GM12891 (cell line): ENCODE results near the gene TRAPPC12.
"Not testable (repeated sequence)": the region's sequence is repeated elsewhere in the genome, so short reads cannot be mapped to it uniquely, and the experiment has no call there.

ENCODE experiments used
- DNase-seq: peaks from one replicate; pipeline ENCODE4 v3.0.0; 2011; ENCODE audit warnings: low spot score; ENCODE audit not compliant: insufficient read length
- FAIRE-seq: peaks from 2 replicates; lab custom pipeline; 2011; peaks lifted over from hg19 to GRCh38; lab: Jason Lieb, UNC
- PAX5 ChIP-seq: IDR thresholded peaks from 2 replicates; pipeline ENCODE4 v1.6.1; 2011; ENCODE audit warnings: low read length, moderate library complexity, mild to moderate bottlenecking; ENCODE audit not compliant: insufficient read depth, severe bottlenecking
- POLR2A ChIP-seq: IDR thresholded peaks from 2 replicates; pipeline ENCODE4 v1.6.1; 2011; ENCODE audit warnings: low read depth, low read length, control low read depth
- POLR2AphosphoS5 ChIP-seq: IDR thresholded peaks from 2 replicates; pipeline ENCODE4 v1.6.1; 2011; ENCODE audit warnings: low read depth, low read length, control low read depth
- POU2F2 ChIP-seq: IDR thresholded peaks from 2 replicates; pipeline ENCODE4 v1.6.1; 2011; ENCODE audit warnings: low read depth, mild to moderate bottlenecking, control low read depth, low read length, moderate library complexity
- SPI1 ChIP-seq: IDR thresholded peaks from 2 replicates; pipeline ENCODE4 v1.6.1; 2011; ENCODE audit warnings: low read depth, low read length, control low read depth
- TAF1 ChIP-seq: IDR thresholded peaks from 2 replicates; pipeline ENCODE4 v1.6.1; 2011; ENCODE audit warnings: low read depth, low read length, control low read depth

Gene TRAPPC12

GRCh38 chr2:3450385-3451010 is 71.0 kb downstream of the TRAPPC12 start:
- TF ChIP-seq SPI1 (no peak), POLR2AphosphoS5 (no peak), PAX5 (no peak), POU2F2 (no peak)
- FAIRE-seq, result no peak
- no peak for DNase-seq

DNA sequence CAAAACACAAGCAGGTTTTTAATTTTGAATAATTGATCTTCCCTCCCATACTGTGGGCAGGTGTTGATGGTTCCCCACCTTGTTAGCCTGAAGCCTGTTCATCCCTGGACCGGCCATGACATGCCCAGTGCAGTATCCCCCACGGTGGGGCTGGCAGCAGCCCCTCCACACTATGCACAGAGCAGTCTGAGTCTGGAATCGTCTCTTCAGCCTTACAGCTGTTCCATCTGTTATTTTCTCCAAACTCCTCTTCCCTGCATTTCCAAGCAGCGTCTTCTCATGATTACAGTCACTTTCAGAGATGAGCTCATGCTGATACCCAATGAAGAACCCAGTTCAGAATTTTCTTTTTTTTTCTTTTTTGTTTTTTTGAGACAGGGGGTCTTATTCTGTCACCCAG is 71.7 kb downstream of the TRAPPC12 start:
- FAIRE-seq (no peak), DNase-seq (no peak)
- no peak for TF ChIP-seq TAF1
- TF ChIP-seq POLR2AphosphoS5, result no peak
- no peak for TF ChIP-seq SPI1
- TF ChIP-seq POLR2A, result no peak
- no peak for TF ChIP-seq POU2F2
- TF ChIP-seq PAX5, result no peak

GRCh38 chr2:3451926-3452671 is 72.6 kb downstream of the TRAPPC12 start:
- DNase-seq (no peak), FAIRE-seq (no peak)
- TF ChIP-seq TAF1, result no peak
- TF ChIP-seq SPI1, result no peak
- no peak for TF ChIP-seq POLR2A
- no peak for TF ChIP-seq PAX5
- TF ChIP-seq POU2F2, result no peak

DNA sequence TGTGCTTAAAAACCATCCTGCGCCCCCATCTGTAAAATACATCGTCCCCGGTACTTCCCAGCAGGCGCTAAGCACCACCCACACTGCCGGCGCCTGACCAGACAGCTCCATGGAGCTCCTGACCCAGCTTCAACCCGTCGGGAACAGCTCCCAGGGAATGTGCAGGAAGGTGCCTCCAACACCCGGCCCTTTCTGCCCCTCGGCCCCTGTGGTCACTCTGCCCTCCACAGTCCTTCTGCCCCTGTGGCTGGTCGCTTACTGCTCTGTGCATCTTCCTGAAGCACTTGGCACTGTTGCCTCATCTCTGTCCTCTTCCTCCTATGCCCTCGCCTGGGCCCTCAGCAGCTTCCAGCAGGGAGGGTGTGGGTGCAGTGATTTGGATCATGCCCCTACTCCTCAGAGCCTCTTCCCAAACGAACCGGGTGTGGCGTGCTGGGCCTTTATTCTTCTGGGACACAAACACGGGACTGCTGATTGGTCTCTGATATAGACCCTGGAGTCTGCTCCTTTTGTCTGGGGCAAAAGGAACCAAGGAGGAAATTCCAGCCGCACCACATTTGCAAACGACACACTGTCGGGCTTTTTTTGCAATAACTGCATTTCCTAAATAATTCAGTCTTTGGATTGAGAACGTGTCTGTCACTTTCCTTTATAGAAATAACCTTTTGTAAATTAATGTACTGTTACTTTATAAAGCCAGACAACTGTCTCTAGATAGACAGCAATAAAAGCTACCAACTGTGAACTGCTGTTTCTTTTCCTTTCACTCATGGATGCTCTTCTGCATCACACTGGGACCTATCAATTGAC is 73.9 kb downstream of the TRAPPC12 start:
- no peak for TF ChIP-seq POLR2AphosphoS5
- no peak for TF ChIP-seq TAF1
- no peak for TF ChIP-seq POLR2A
- TF ChIP-seq POU2F2, result no peak
- TF ChIP-seq PAX5, result no peak
- DNase-seq (no peak), FAIRE-seq (no peak)

GRCh38 chr2:3454005-3454404 is 74.5 kb downstream of the TRAPPC12 start:
- not testable (repeated sequence) for FAIRE-seq, DNase-seq

- TF ChIP-seq SPI1 (no peak), POLR2A (no peak), TAF1 (no peak), POU2F2 (no peak), PAX5 (no peak), POLR2AphosphoS5 (no peak)
- FAIRE-seq, result no peak
- no peak for DNase-seq
Observed at GRCh38 chr2:3454802-3455201, 75.3 kb downstream of the TRAPPC12 start.

DNA sequence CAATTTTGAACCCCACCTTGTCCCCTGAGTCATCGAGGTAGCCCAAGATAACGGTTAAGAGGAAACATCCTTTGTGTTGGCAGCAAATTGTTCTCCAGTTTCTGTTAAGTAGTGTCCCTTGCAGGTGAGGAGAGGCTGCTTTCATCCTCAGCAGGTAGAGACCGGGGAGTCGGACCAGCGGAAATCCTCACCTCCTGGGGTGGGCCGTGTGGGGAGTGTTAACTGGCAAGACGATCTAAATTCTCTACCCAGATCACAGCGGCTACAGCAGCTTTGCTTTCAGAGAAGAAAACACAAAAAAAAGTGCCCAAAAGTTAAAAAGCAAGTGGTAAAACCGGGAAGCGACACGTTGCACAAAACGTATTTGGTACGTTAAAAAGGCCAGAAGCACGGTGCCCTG is 76.6 kb downstream of the TRAPPC12 start:
- TF ChIP-seq POLR2AphosphoS5 (no peak), TAF1 (no peak), POU2F2 (no peak), POLR2A (no peak), SPI1 (no peak), PAX5 (no peak)
- FAIRE-seq, result no peak
- no peak for DNase-seq

DNA sequence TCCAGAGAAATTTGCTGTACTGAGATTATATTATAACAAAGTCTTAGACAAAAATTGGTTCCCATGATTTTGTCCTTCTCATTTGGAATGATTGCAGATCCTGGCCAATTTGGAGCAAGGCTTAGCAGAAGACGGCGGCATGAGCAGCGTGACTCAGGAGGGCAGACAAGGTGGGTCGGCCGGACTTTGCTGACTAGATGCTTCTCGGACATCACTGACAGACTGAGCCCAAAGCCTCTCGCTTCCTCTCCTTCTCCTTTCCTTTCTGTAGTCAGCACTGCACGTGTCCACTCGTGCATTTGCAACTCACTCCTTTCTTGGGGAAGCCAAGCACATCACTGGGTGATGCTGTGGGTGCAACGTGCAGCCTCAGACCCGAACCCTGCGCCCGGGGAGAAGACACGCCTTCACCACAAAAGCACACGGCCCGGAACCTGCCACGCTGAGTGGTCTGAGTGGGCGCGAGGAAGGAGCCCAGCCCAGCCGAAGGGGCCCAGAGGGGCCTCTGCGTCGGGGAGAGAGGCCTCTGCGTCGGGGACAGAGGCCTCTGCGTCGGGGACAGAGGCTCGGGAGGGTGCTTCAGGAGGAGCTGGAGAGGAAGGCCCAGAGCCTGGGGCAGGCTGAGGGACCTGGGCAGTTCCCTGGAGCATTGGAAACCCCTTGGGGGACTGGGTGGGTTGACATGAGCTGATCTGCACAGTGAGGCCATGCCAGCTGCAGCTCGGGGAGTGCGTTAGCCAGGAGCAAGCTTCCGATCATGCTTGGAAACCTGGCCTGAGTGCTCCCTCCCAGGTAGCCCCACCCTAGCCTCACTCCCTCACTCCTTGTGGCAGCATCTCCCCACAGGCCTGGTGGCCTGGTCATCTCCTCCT is 78.3 kb downstream of the TRAPPC12 start:
- no peak for DNase-seq
- TF ChIP-seq POLR2A (no peak), POLR2AphosphoS5 (no peak), SPI1 (no peak), POU2F2 (no peak), TAF1 (no peak), PAX5 (no peak)
- no peak for FAIRE-seq

GRCh38 chr2:3458396-3459184 is 79.1 kb downstream of the TRAPPC12 start:
- FAIRE-seq (no peak), DNase-seq (no peak)
- no peak for TF ChIP-seq POLR2AphosphoS5
- no peak for TF ChIP-seq POU2F2
- no peak for TF ChIP-seq POLR2A
- TF ChIP-seq PAX5, result no peak
- no peak for TF ChIP-seq SPI1
- no peak for TF ChIP-seq TAF1
